Tibial artery (tissue), 4 donors: Measurements from ENCODE around the gene ADGRV1.

Experiments used
- DNase-seq, 2 donors: peaks; one replicate each; pipeline ENCODE4 v3.0.0-alpha.2; 2019
- H3K27ac ChIP-seq, 2 donors: fragments of 200-600 bp; sonication (generic) in 1 of 2; 1 replicate in 1 of 2; 2 replicates in 1 of 2; pipeline ENCODE4 v1.5.1; 2018 to 2019; ENCODE audit warnings: mild to moderate bottlenecking in 1 of 2
- H3K27me3 ChIP-seq, 2 donors: fragments of 200-600 bp; sonication (generic) in 1 of 2; one replicate each; pipeline versions ENCODE4 v1.5.1 to v1.6.0; 2016 to 2019
- H3K36me3 ChIP-seq, 3 donors: fragments of 200-600 bp; sonication (generic) in 2 of 3; one replicate each; pipeline ENCODE4 v1.5.1; 2016 to 2019; ENCODE audit warnings: mild to moderate bottlenecking in 2 of 3
- H3K4me1 ChIP-seq, 4 donors: fragments of 200-600 bp; sonication (generic) in 2 of 4; 1 replicate in 3 of 4; 2 replicates in 1 of 4; pipeline ENCODE4 v1.5.1; 2016 to 2019
- H3K4me3 ChIP-seq, 2 donors: fragments of 200-600 bp; sonication (generic) in 1 of 2; 1 replicate in 1 of 2; 2 replicates in 1 of 2; pipeline ENCODE4 v1.5.1; 2018 to 2019; ENCODE audit warnings: mild to moderate bottlenecking in 2 of 2
- H3K9me3 ChIP-seq, 3 donors: fragments of 200-600 bp; sonication (generic) in 1 of 3; one replicate each; pipeline ENCODE4 v1.5.1; 2016 to 2019
- CTCF ChIP-seq, 2 experiments: fragments of 200-600 bp in 1 of 2; fragments of 450-650 bp in 1 of 2; IDR thresholded peaks; one replicate each; pipeline ENCODE4 v1.5.1; 2017 to 2019; ENCODE audit warnings: antibody characterized with exemption in 2 of 2, mild to moderate bottlenecking in 1 of 2, moderate library complexity in 1 of 2
- intact Hi-C: fragments of 100-400 bp; cut with DNase I; formaldehyde crosslinking; loops from one replicate; pipeline ENCODE4 v1.15.0; 2023; ENCODE audit warnings: low total_unique reads

The ADGRV1 gene

GRCh38 chr5:91155274-91155673, 596.7 kb downstream of the ADGRV1 start:
- no peak for TF ChIP-seq CTCF (IDR thresholded peaks at IDR 0.05)
- Histone ChIP-seq H3K4me1 (peaks cover 0 to 67% (median 32%) of the 10 kb centered on the region in 4 donors), H3K27ac (peak overlapping the region; percentile 63 to 72), H3K4me3 (no peak overlapping the region), H3K27me3 (no peaks in the 10 kb centered on the region), H3K36me3 (no peaks in the 10 kb centered on the region), H3K9me3 (no peaks in the 10 kb centered on the region)
- DNase-seq: no peak
- intact Hi-C loops: no loop called here

GRCh38 chr5:91156242-91156641, 597.6 kb downstream of the ADGRV1 start:
- no peaks in the 10 kb centered on the region for H3K9me3 ChIP-seq
- H3K27me3 ChIP-seq: no peaks in the 10 kb centered on the region
- no peaks in the 10 kb centered on the region for H3K36me3 ChIP-seq
- H3K27ac ChIP-seq: peak overlapping the region; percentile 63 to 72
- H3K4me1 ChIP-seq: peaks cover 0 to 57% (median 23%) of the 10 kb centered on the region in 4 donors
- no peak for TF ChIP-seq CTCF (IDR thresholded peaks at IDR 0.05)
- no peak overlapping the region for H3K4me3 ChIP-seq
- intact Hi-C loops: no loop called here
- DNase-seq: no peak

- intact Hi-C loops: no loop called here
- H3K36me3 ChIP-seq: no peaks in the 10 kb centered on the region
Observed at GRCh38 chr5:91158011-91158410, 599.4 kb downstream of the ADGRV1 start.

GRCh38 chr5:91159647-91160046, 601.0 kb downstream of the ADGRV1 start:
- H3K4me1 ChIP-seq: peaks cover 0 to 32% (median 17%) of the 10 kb centered on the region in 4 donors
- intact Hi-C loops: no loop called here
- TF ChIP-seq CTCF (IDR thresholded peaks at IDR 0.05): no peak
- no peak overlapping the region for H3K4me3 ChIP-seq
- no peaks in the 10 kb centered on the region for H3K36me3 ChIP-seq
- no peaks in the 10 kb centered on the region for H3K27me3 ChIP-seq
- DNase-seq: no peak
- H3K27ac ChIP-seq: no peak overlapping the region
- no peaks in the 10 kb centered on the region for H3K9me3 ChIP-seq

More at GRCh38 chr5:91158011-91158410, 599.4 kb downstream of the ADGRV1 start:
- no peak overlapping the region for H3K4me3 ChIP-seq
- H3K4me1 ChIP-seq: peaks cover 0 to 49% (median 19%) of the 10 kb centered on the region in 4 donors
- no peaks in the 10 kb centered on the region for H3K9me3 ChIP-seq
- no peaks in the 10 kb centered on the region for H3K27me3 ChIP-seq
- H3K27ac ChIP-seq: no peak overlapping the region
- DNase-seq: no peak
- TF ChIP-seq CTCF (IDR thresholded peaks at IDR 0.05): no peak

GRCh38 chr5:91160714-91161285, 602.2 kb downstream of the ADGRV1 start:
- Histone ChIP-seq H3K4me3 (no peak overlapping the region), H3K27ac (no peak overlapping the region), H3K4me1 (peaks cover 0 to 28% (median 10%) of the 10 kb centered on the region in 4 donors), H3K27me3 (no peaks in the 10 kb centered on the region), H3K9me3 (no peaks in the 10 kb centered on the region), H3K36me3 (no peaks in the 10 kb centered on the region)
- DNase-seq: no peak
- TF ChIP-seq CTCF (IDR thresholded peaks at IDR 0.05): no peak
- intact Hi-C loops: no loop called here
